Measurements from ENCODE around the gene IFITM1.

- no peak for TF ChIP-seq CTCF (IDR thresholded peaks at IDR 0.05)
- TF ChIP-seq POLR2AphosphoS5 (IDR thresholded peaks at IDR 0.05; ENCODE audit: insufficient read depth in 1 of 2, low read depth in 1 of 2) = no peak
These were observed 46.8 kb downstream of the IFITM1 start for GRCh38 chr11:360326-361280.

All from vagina (tissue), 2 donors.